Measurements from ENCODE around the gene NKTR. TPM values are rescaled to one million over a fixed set of nuclear protein-coding genes. Genes with fewer than 3 reads are reported as not detected.

NKTR gene
- total and polyA plus RNA-seq, 9 of the 15 experiments (the other 6 are each of a cell fraction or from before 2014, with no cell fraction given), result 19.7 to 123 (median 92.6) TPM

DNA sequence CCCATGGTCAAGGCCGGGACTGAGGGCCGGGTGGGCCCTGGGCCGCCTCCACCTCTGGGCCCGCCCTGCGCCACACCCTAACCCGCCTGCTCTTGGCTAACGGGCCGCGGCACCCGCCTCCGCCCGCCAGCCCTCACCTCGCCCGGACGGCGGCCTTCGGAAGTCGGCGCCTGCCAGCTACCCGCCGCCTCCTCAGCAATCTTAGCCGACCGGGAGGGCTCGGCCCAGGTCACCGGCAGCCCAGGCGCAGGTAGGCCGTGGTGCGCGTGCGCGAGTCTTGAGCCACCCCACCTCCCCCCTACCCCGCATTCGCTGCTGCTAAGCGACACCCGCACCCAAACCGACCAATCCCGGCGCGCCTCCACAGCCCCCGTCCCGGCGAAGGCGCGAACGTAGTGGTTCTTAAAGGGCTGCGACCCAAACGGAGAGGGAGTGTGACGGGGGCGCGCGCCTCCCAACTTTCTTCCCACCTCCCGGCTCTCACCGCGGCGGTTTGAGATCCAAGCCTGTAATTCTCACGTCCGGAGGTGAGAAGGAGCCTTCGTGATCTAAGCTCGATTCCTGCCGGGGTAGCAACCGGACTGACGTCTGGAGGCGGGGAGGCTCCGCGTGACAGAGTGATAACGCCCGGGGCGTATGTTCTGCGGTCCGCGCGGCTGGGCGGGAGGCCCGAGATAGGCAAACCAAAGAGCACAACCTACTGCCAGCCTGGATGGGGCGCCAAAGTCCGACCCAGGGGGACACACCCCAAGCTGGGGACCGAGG lies 18.6 kb upstream of the NKTR start, which contains the start of gene SEC22C (continued):
- TF ChIP-seq NCOA1 (IDR thresholded peaks at IDR 0.05; ENCODE audit: low read depth), result 0 out of 2 replicates have a peak, but pooled peaks have one; percentile 45
- no peak for TF ChIP-seq SPI1 (IDR thresholded peaks at IDR 0.05; ENCODE audit: borderline replicate concordance, low read depth, low read length)
- TF ChIP-seq, protein P1, sequence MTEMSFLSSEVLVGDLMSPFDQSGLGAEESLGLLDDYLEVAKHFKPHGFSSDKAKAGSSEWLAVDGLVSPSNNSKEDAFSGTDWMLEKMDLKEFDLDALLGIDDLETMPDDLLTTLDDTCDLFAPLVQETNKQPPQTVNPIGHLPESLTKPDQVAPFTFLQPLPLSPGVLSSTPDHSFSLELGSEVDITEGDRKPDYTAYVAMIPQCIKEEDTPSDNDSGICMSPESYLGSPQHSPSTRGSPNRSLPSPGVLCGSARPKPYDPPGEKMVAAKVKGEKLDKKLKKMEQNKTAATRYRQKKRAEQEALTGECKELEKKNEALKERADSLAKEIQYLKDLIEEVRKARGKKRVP (CRISPR knock-in tag; IDR thresholded peaks at IDR 0.05), result no peak
- TF ChIP-seq FOXK1 (CRISPR knock-in tag; IDR thresholded peaks at IDR 0.05; ENCODE audit: borderline replicate concordance), result peak; percentile 73; the same call in 1 of the 2 replicates
- TF ChIP-seq YBX1 (IDR thresholded peaks at IDR 0.05), result no peak
- TF ChIP-seq, protein P2, sequence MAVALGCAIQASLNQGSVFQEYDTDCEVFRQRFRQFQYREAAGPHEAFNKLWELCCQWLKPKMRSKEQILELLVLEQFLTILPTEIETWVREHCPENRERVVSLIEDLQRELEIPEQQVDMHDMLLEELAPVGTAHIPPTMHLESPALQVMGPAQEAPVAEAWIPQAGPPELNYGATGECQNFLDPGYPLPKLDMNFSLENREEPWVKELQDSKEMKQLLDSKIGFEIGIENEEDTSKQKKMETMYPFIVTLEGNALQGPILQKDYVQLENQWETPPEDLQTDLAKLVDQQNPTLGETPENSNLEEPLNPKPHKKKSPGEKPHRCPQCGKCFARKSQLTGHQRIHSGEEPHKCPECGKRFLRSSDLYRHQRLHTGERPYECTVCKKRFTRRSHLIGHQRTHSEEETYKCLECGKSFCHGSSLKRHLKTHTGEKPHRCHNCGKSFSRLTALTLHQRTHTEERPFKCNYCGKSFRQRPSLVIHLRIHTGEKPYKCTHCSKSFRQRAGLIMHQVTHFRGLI (CRISPR knock-in tag; IDR thresholded peaks at IDR 0.05), result peak; percentile 84; the same call in 1 of the 2 replicates
- TF ChIP-seq KLF10 (CRISPR knock-in tag; IDR thresholded peaks at IDR 0.05), result no peak
- TF ChIP-seq RBBP5 (IDR thresholded peaks at IDR 0.05; ENCODE audit: borderline replicate concordance, insufficient read depth, low read length, poor library complexity, severe bottlenecking), result peak; percentile 94
- TF ChIP-seq SNIP1 (IDR thresholded peaks at IDR 0.05; ENCODE audit: low read depth), result no peak
- TF ChIP-seq HDAC3 (IDR thresholded peaks at IDR 0.05; ENCODE audit: borderline replicate concordance, partially characterized antibody), result no peak
- TF ChIP-seq PRPF4 (IDR thresholded peaks at IDR 0.05; ENCODE audit: insufficient read depth, low read depth, low read length, poor library complexity, severe bottlenecking), result no peak
- TF ChIP-seq ZNF561 (CRISPR knock-in tag; conservative IDR thresholded peaks at IDR 0.05), result no peak
- TF ChIP-seq ZNF146 (CRISPR knock-in tag; IDR thresholded peaks at IDR 0.05; ENCODE audit: unreplicated experiment), result no peak
- no peak for TF ChIP-seq ZNF77 (CRISPR knock-in tag; IDR thresholded peaks at IDR 0.05)
- TF ChIP-seq, protein P3, sequence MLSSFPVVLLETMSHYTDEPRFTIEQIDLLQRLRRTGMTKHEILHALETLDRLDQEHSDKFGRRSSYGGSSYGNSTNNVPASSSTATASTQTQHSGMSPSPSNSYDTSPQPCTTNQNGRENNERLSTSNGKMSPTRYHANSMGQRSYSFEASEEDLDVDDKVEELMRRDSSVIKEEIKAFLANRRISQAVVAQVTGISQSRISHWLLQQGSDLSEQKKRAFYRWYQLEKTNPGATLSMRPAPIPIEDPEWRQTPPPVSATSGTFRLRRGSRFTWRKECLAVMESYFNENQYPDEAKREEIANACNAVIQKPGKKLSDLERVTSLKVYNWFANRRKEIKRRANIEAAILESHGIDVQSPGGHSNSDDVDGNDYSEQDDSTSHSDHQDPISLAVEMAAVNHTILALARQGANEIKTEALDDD (IDR thresholded peaks at IDR 0.05), result 0 out of 2 replicates have a peak, but pooled peaks have one; percentile 44
- TF ChIP-seq ATF7 (IDR thresholded peaks at IDR 0.05), result peak; percentile 90
- TF ChIP-seq SP1 (CRISPR knock-in tag; IDR thresholded peaks at IDR 0.05), result peak; percentile 91
- no peak for TF ChIP-seq ZNF699 (CRISPR knock-in tag; IDR thresholded peaks at IDR 0.05; ENCODE audit: insufficient replicate concordance)
- TF ChIP-seq SMAD1 (IDR thresholded peaks at IDR 0.05; ENCODE audit: low read depth, low read length, partially characterized antibody), result peak; percentile 13
- no peak for TF ChIP-seq ARHGAP35 (IDR thresholded peaks at IDR 0.05; ENCODE audit: partially characterized antibody)
- peak; percentile 82 for TF ChIP-seq FOXP1 (CRISPR knock-in tag; IDR thresholded peaks at IDR 0.05)
- TF ChIP-seq SMARCA4 (IDR thresholded peaks at IDR 0.05), result peak; percentile 77
- peak; percentile 68; the same call in 1 of the 2 replicates for TF ChIP-seq EP300 (IDR thresholded peaks at IDR 0.05; ENCODE audit: low read length)
- TF ChIP-seq ZNF133 (CRISPR knock-in tag; IDR thresholded peaks at IDR 0.05), result no peak
- peak; percentile 88 for TF ChIP-seq LCOR (CRISPR knock-in tag; IDR thresholded peaks at IDR 0.05)
- no peak for TF ChIP-seq ZNF140 (CRISPR knock-in tag; IDR thresholded peaks at IDR 0.05)
- TF ChIP-seq ZNF696 (CRISPR knock-in tag; conservative IDR thresholded peaks at IDR 0.05), result no peak
- TF ChIP-seq ZNF766 (CRISPR knock-in tag; conservative IDR thresholded peaks at IDR 0.05), result 0 out of 2 replicates have a peak, but pooled peaks have one; percentile 51

Data from K562 (cell line).